GM12892 (cell line): ENCODE measurements around the gene DCP1B.

Source experiments
- POLR2A ChIP-seq: IDR thresholded peaks from 2 replicates; pipeline ENCODE4 v1.6.1; 2011; ENCODE audit warnings: low read depth, low read length, control low read depth
- POLR2AphosphoS5 ChIP-seq: IDR thresholded peaks from 2 replicates; pipeline ENCODE4 v1.6.1; 2011; ENCODE audit warnings: low read depth, low read length, control low read depth
- TAF1 ChIP-seq: IDR thresholded peaks from 2 replicates; pipeline ENCODE4 v1.6.1; 2011; ENCODE audit warnings: low read depth, mild to moderate bottlenecking, control low read depth, low read length, borderline replicate concordance

- no peak for TF ChIP-seq POLR2AphosphoS5
- TF ChIP-seq POLR2A = no peak
- TF ChIP-seq TAF1 = no peak
Observed at GRCh38 chr12:2043054-2043453, 38.8 kb upstream of the DCP1B start.
